ENCODE measurements around the gene RASA4. TPM values are rescaled to one million over a fixed set of nuclear protein-coding genes. Genes with fewer than 3 reads are reported as not detected.
"Not testable (repeated sequence)": the region's sequence is repeated elsewhere in the genome, so short reads cannot be mapped to it uniquely, and the experiment has no call there.

The RASA4 gene
- 10 to 100 TPM; 11.9 to 47.8 (median 28.7) TPM for total RNA-seq

DNA sequence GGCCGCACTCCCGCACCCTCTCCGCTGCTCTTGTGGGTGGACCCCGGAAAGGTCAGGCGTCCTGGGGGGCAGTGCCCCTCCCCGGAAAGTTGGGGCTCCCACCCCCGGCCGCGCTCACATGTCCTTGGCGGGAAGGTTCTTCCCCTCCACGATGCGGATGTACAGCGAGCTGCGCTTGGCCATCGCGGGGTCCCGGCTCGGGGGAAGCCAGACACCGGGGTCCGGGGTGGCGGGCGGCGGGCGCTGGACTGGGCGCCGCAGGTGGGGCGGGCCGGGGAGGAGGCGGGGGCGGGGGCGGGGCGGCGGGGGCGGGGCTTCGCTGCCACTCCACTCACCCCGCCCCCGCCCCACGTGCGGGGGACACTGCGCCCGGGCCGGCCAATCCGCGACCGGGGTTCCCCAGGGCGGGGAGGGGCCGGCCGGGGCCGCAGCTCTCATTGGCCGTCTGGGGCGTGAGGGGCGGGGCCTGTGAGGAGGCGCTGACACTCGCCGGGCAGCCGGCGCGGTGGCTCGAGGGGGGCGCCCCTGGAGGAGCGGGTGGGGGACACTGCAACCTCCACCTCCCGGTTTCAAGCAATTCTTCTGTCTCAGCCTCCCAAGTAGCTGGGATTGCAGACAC lies at the start of gene RASA4:
TSS of gene RASA4 (minus strand) at position 250 of the 619 bp plus-strand sequence. CDS start at position 183, 67 bp downstream.
- H3K4me3 ChIP-seq (replicated peaks in 1 of 3), result peak within 1 kb of the TSS in 1 of 3 donors; percentile 23
- H3K27ac ChIP-seq; intact Hi-C loops (cut with DNase I); H3K9me3 ChIP-seq; H3K36me3 ChIP-seq; H3K27me3 ChIP-seq; H3K4me1 ChIP-seq: not testable (repeated sequence)
- DNase-seq, result peak in 1 of 2 donors; percentile 50
- WGBS, 2 donors, result no CpG with 5 or more reads among the region's 62 CpGs

DNA sequence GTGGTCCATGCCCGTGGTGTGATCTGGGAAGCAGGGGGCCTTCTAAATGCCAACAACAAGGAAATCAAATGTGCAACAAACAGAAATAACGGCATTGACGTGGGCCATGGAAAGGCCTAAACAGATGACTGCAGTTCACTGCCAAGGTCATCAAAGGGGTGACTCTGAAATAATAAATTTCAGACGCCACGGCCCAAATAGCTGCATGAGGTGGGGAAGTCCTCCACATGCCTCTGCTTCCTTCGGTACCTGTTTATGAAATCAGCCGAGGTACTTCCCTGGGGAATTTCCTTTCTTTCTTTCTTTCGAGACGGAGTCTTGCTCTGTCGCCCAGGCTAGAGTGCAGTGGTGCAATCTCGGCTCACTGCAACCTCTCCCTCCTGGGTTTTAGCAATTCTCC lies 48.2 kb upstream of the RASA4 start:
- H3K27me3 ChIP-seq; H3K4me1 ChIP-seq; DNase-seq; H3K9me3 ChIP-seq; H3K36me3 ChIP-seq; intact Hi-C loops (cut with DNase I); H3K27ac ChIP-seq; H3K4me3 ChIP-seq (replicated peaks in 1 of 3): not testable (repeated sequence)
- 100% methylated on average over 3 of the region's 11 CpGs; no CpG with 5 or more reads in 1 of the 2 donors for WGBS, 2 donors

- no CpG with 5 or more reads among the region's 4 CpGs for WGBS, 2 donors
- H3K36me3 ChIP-seq; H3K9me3 ChIP-seq; H3K27ac ChIP-seq; intact Hi-C loops (cut with DNase I); DNase-seq; H3K4me1 ChIP-seq; H3K27me3 ChIP-seq; H3K4me3 ChIP-seq (replicated peaks in 1 of 3): not testable (repeated sequence)
These were observed 33.4 kb upstream of the RASA4 start, which contains the start of gene SPDYE2B for GRCh38 chr7:102649924-102650323. SPDYE2B (plus strand) TSS chr7:102650319; CDS start chr7:102652349, 2,030 bp downstream.

DNA sequence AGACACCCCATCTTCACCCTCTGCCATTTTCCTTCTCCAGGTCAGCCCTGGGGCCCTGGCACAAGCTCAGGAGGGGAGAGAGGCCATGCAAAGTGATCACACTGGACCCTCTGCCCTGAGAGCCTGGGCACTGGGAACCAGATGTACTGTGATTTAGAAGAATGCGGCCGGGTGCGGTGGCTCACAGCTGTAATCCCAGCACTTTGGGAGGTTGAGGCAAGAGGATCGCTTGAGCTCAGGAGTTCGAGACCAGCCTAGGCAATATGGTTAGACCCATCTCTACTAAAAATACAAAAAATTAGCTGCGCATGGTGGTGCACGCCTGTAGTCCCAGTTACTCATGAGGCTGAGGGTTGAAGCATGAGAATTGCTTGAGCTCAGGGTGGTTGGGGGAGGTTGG lies 31.3 kb upstream of the RASA4 start:
- H3K9me3 ChIP-seq; intact Hi-C loops (cut with DNase I); H3K4me3 ChIP-seq (replicated peaks in 1 of 3); H3K4me1 ChIP-seq; DNase-seq; H3K36me3 ChIP-seq; H3K27ac ChIP-seq; H3K27me3 ChIP-seq: not testable (repeated sequence)
- 92 to 94% methylated on average over 5 to 7 of the region's 7 CpGs for WGBS, 2 donors

DNA sequence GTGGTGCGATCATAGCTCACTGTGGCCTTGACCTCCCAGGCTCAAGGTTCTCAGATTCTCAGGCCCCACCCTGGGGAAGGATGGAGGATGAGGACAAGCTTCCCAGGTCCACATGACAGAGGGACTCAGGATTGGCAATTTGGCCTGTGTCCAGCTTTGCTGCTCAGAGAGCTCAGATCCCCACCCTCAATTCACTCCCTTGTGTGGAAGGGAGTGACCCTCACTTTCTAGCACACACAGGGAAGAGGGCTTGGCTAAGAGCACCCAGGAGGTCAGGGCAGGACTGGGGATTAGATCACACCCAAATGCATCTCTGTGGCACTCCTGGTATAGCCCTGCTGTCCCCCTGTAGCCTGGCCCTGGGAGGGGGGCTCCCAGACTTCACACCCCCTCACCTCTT lies 26.8 kb upstream of the RASA4 start:
- H3K36me3 ChIP-seq; H3K27ac ChIP-seq; H3K27me3 ChIP-seq; intact Hi-C loops (cut with DNase I); H3K9me3 ChIP-seq; H3K4me1 ChIP-seq; DNase-seq; H3K4me3 ChIP-seq (replicated peaks in 1 of 3): not testable (repeated sequence)
- WGBS, 2 donors, result 100% methylated on average over 1 of the region's 1 CpG; no CpG with 5 or more reads in 1 of the 2 donors

- H3K36me3 ChIP-seq; H3K27ac ChIP-seq; H3K9me3 ChIP-seq; intact Hi-C loops (cut with DNase I); H3K27me3 ChIP-seq; H3K4me3 ChIP-seq (replicated peaks in 1 of 3); H3K4me1 ChIP-seq; DNase-seq: not testable (repeated sequence)
- WGBS, 2 donors, result no CpG with 5 or more reads among the region's 9 CpGs
These were observed 26.1 kb upstream of the RASA4 start, which contains the start of gene UPK3BL1 for GRCh38 chr7:102642691-102643090. UPK3BL1 (minus strand) TSS chr7:102642791; CDS start chr7:102642741, 50 bp downstream.

GRCh38 chr7:102638848-102639247 lies 22.3 kb upstream of the RASA4 start:
- H3K4me1 ChIP-seq; H3K9me3 ChIP-seq; H3K4me3 ChIP-seq (replicated peaks in 1 of 3); H3K27ac ChIP-seq; H3K27me3 ChIP-seq; intact Hi-C loops (cut with DNase I); H3K36me3 ChIP-seq: not testable (repeated sequence)
- peak in 1 of 2 donors; percentile 21 for DNase-seq
- WGBS, 2 donors, result 92% methylated on average over 4 of the region's 11 CpGs; no CpG with 5 or more reads in 1 of the 2 donors

- H3K27ac ChIP-seq; H3K4me1 ChIP-seq; DNase-seq; H3K9me3 ChIP-seq; H3K4me3 ChIP-seq (replicated peaks in 1 of 3); intact Hi-C loops (cut with DNase I); H3K27me3 ChIP-seq; H3K36me3 ChIP-seq: not testable (repeated sequence)
- 89 to 97% methylated on average over 6 to 13 of the region's 13 CpGs for WGBS, 2 donors
These were observed 20.4 kb upstream of the RASA4 start for GRCh38 chr7:102636956-102637355.

- WGBS, 2 donors, result no CpG with 5 or more reads among the region's 5 CpGs
- H3K36me3 ChIP-seq; intact Hi-C loops (cut with DNase I); H3K27me3 ChIP-seq; H3K4me3 ChIP-seq (replicated peaks in 1 of 3); H3K4me1 ChIP-seq; DNase-seq; H3K9me3 ChIP-seq; H3K27ac ChIP-seq: not testable (repeated sequence)
These were observed 18.8 kb upstream of the RASA4 start for GRCh38 chr7:102635354-102635753.

GRCh38 chr7:102634299-102634698 lies 17.7 kb upstream of the RASA4 start:
- H3K27ac ChIP-seq; DNase-seq; H3K4me1 ChIP-seq; H3K27me3 ChIP-seq; H3K36me3 ChIP-seq; H3K4me3 ChIP-seq (replicated peaks in 1 of 3); intact Hi-C loops (cut with DNase I); H3K9me3 ChIP-seq: not testable (repeated sequence)
- 60 to 72% methylated on average over 2 to 4 of the region's 6 CpGs for WGBS, 2 donors

DNA sequence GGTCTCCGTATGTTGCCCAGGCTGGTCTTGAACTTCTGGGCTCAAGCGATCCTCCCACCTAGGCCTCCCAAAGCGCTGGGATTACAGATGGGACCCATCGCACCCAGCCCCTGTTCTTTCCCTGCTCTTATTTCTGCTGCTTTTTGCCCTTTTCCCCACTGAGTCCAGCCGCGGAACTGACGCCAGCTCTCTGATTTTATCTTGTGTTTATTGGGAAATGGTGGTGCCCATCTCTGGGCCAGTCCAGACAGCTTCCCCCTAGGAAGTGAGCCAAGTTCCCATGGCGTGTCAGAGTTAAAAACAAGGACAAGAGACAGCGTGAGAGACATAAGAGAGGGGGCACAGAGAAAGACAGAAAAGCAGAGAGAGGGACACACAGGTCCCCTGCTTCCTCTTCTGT lies 14.1 kb upstream of the RASA4 start:
- H3K9me3 ChIP-seq; DNase-seq; H3K4me3 ChIP-seq (replicated peaks in 1 of 3); H3K36me3 ChIP-seq; intact Hi-C loops (cut with DNase I); H3K27ac ChIP-seq; H3K4me1 ChIP-seq; H3K27me3 ChIP-seq: not testable (repeated sequence)
- WGBS, 2 donors, result 60 to 83% methylated on average over 1 to 2 of the region's 9 CpGs

DNA sequence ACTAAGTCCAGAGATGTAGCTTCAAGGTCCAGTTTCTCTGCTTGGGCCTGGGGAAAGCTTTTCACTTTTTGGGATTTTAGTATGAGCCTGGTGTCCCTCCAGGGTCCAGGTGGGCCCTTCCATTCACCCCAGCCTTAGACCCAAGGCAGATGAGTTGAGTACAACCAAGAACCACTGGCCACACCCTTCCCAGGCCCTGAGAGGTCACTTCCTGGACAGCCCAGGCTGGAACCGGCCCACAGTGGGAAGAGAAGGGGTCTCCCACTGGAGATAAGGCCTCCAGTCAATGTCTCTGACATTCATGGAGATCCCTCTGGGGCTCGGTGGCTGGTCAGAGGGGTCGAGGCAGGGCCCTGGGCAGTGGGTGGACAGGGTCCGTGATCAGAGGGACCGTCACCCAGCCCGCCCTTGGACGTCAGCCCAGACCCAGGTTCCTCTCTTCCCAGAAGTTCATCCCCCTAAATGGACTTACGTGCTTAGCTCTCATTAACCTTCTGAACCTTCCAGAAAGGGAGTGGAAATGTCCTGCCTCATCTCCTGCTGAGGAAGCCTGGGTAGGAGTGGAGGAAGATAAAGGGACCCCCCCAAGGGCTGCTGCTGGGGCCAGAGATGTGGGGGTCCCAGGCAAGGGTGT lies 10.8 kb upstream of the RASA4 start:
- no CpG with 5 or more reads among the region's 8 CpGs for WGBS, 2 donors
- H3K36me3 ChIP-seq; H3K27ac ChIP-seq; DNase-seq; H3K4me1 ChIP-seq; H3K27me3 ChIP-seq; H3K4me3 ChIP-seq (replicated peaks in 1 of 3); intact Hi-C loops (cut with DNase I); H3K9me3 ChIP-seq: not testable (repeated sequence)

GRCh38 chr7:102618122-102618521 lies 1.6 kb upstream of the RASA4 start:
- H3K4me3 ChIP-seq (replicated peaks in 1 of 3); H3K27ac ChIP-seq; intact Hi-C loops (cut with DNase I); H3K27me3 ChIP-seq; H3K36me3 ChIP-seq; H3K9me3 ChIP-seq; H3K4me1 ChIP-seq; DNase-seq: not testable (repeated sequence)
- WGBS, 2 donors, result no CpG with 5 or more reads among the region's 8 CpGs

Data from thyroid gland (tissue), 4 donors.